ENCODE results near the gene COL17A1.

The COL17A1 gene

GRCh38 chr10:104084482-104085142, 1.1 kb downstream of the COL17A1 start:
- no peak for DNase-seq (ENCODE audit: low spot score)
- TF ChIP-seq CTCF (IDR thresholded peaks at IDR 0.05; ENCODE audit: extremely low read depth, missing control alignments): no peak

- no peak for TF ChIP-seq CTCF (IDR thresholded peaks at IDR 0.05; ENCODE audit: extremely low read depth, missing control alignments)
- no peak for DNase-seq (ENCODE audit: low spot score)
These were observed 3.7 kb downstream of the COL17A1 start for GRCh38 chr10:104081998-104082397.

GRCh38 chr10:104080762-104081161, 4.9 kb downstream of the COL17A1 start:
- peak; percentile 38 for TF ChIP-seq CTCF (IDR thresholded peaks at IDR 0.05; ENCODE audit: extremely low read depth, missing control alignments)

GRCh38 chr10:104077663-104078151, 8.0 kb downstream of the COL17A1 start:
- no peak for TF ChIP-seq CTCF (IDR thresholded peaks at IDR 0.05; ENCODE audit: extremely low read depth, missing control alignments)
- no peak for DNase-seq (ENCODE audit: low spot score)

More at GRCh38 chr10:104080762-104081161, 4.9 kb downstream of the COL17A1 start:
- DNase-seq (ENCODE audit: low spot score): peak; percentile 34

- TF ChIP-seq CTCF (IDR thresholded peaks at IDR 0.05; ENCODE audit: extremely low read depth, missing control alignments): no peak
- no peak for DNase-seq (ENCODE audit: low spot score)
These were observed 8.4 kb downstream of the COL17A1 start for GRCh38 chr10:104077247-104077646.

- DNase-seq (ENCODE audit: low spot score): no peak
- TF ChIP-seq CTCF (IDR thresholded peaks at IDR 0.05; ENCODE audit: extremely low read depth, missing control alignments): no peak
These were observed 8.9 kb downstream of the COL17A1 start for GRCh38 chr10:104076743-104077160.

GRCh38 chr10:104074505-104074904, 11.2 kb downstream of the COL17A1 start:
- no peak for DNase-seq (ENCODE audit: low spot score)
- no peak for TF ChIP-seq CTCF (IDR thresholded peaks at IDR 0.05; ENCODE audit: extremely low read depth, missing control alignments)

Data from GM20000 (cell line).